HEK293 (cell line): ENCODE data around the gene C1orf21.

ENCODE experiments used
- CTCF ChIA-PET: fragments of 350-600 bp; formaldehyde crosslinking; extraction: SDS; loops from one replicate; lab custom pipeline; 2021; ENCODE audit warnings: antibody characterized with exemption; lab: Yijun Ruan, JAX
- POLR2A ChIA-PET: fragments of 300-600 bp; formaldehyde crosslinking; extraction: SDS; loops from one replicate; lab custom pipeline; 2020; ENCODE audit warnings: antibody characterized with exemption, inconsistent platforms; lab: Yijun Ruan, JAX
- H3K27ac ChIP-seq: fragments of 200-500 bp; sonication (Bioruptor generic); 2 replicates; pipeline ENCODE4 v1.5.1; 2014; ENCODE audit warnings: low read depth, low read length, control low read depth, inconsistent platforms; ENCODE audit errors: extremely low read depth
- H3K36me3 ChIP-seq, 2 experiments: fragments of 200-500 bp in 1 of 2; sonication (Bioruptor generic) in 1 of 2; 1 replicate in 1 of 2; 2 replicates in 1 of 2; pipeline ENCODE4 v1.5.1; 2014 to 2017; ENCODE audit warnings: inconsistent platforms in 2 of 2, low read length in 2 of 2; ENCODE audit not compliant: control insufficient read depth in 2 of 2, insufficient read depth in 1 of 2
- H3K4me1 ChIP-seq: fragments of 200-500 bp; sonication (Bioruptor generic); 2 replicates; pipeline ENCODE4 v1.5.1; 2014; ENCODE audit warnings: mild to moderate bottlenecking, low read length, inconsistent platforms; ENCODE audit not compliant: control insufficient read depth, insufficient read depth
- H3K4me3 ChIP-seq: 2 replicates; pipeline ENCODE4 v1.5.1; 2011; ENCODE audit warnings: low read depth, mild to moderate bottlenecking, control low read depth, low read length, moderate library complexity
- H3K9me3 ChIP-seq: fragments of 200-500 bp; sonication (Bioruptor generic); 2 replicates; pipeline ENCODE4 v1.5.1; 2014; ENCODE audit warnings: low read depth, low read length, inconsistent platforms; ENCODE audit not compliant: control insufficient read depth, insufficient read depth
- KLF1 ChIP-seq: fragments of 450-650 bp; formaldehyde crosslinking; IDR thresholded peaks from 2 replicates; pipeline ENCODE4 v1.5.1; 2016; ENCODE audit warnings: missing biosample characterization, missing genetic modification characterization
- MEIS1 ChIP-seq: sonication (generic); formaldehyde crosslinking; IDR thresholded peaks from 2 replicates; pipeline ENCODE4 v1.8.1; 2022; ENCODE audit warnings: missing genetic modification reagents, mild to moderate bottlenecking, borderline replicate concordance
- TRIM28 ChIP-seq: IDR thresholded peaks from 2 replicates; pipeline ENCODE4 v1.6.1; 2011; ENCODE audit warnings: low read length, control low read depth, borderline replicate concordance
- ZBTB1 ChIP-seq: fragments of 450-650 bp; formaldehyde crosslinking; IDR thresholded peaks from 2 replicates; pipeline ENCODE4 v1.5.1; 2016; ENCODE audit warnings: missing biosample characterization, missing genetic modification characterization
- ZFP69B ChIP-seq: fragments of 450-650 bp; formaldehyde crosslinking; IDR thresholded peaks from 2 replicates; pipeline ENCODE4 v1.5.1; 2016; ENCODE audit warnings: missing biosample characterization, missing genetic modification characterization
- ZNF214 ChIP-seq: fragments of 450-650 bp; formaldehyde crosslinking; IDR thresholded peaks from 2 replicates; pipeline ENCODE4 v1.5.1; 2017; ENCODE audit warnings: missing biosample characterization, mild to moderate bottlenecking, missing genetic modification characterization, borderline replicate concordance
- ZNF23 ChIP-seq: fragments of 450-650 bp; formaldehyde crosslinking; IDR thresholded peaks from 2 replicates; pipeline ENCODE4 v1.5.1; 2016; ENCODE audit warnings: missing biosample characterization, missing genetic modification characterization, borderline replicate concordance
- ZNF24 ChIP-seq: fragments of 450-650 bp; formaldehyde crosslinking; IDR thresholded peaks from 2 replicates; pipeline ENCODE4 v1.5.1; 2016; ENCODE audit warnings: missing biosample characterization, missing genetic modification characterization
- ZNF350 ChIP-seq: fragments of 450-650 bp; formaldehyde crosslinking; IDR thresholded peaks from 2 replicates; pipeline ENCODE4 v1.5.0; 2017; ENCODE audit warnings: missing biosample characterization, mild to moderate bottlenecking, missing genetic modification characterization
- ZNF426 ChIP-seq: fragments of 450-650 bp; formaldehyde crosslinking; IDR thresholded peaks from 2 replicates; pipeline ENCODE4 v1.5.1; 2017; ENCODE audit warnings: missing biosample characterization, missing genetic modification characterization, mild to moderate bottlenecking, inconsistent platforms, moderate library complexity
- ZNF529 ChIP-seq: fragments of 450-650 bp; formaldehyde crosslinking; IDR thresholded peaks from 2 replicates; pipeline ENCODE4 v1.5.1; 2017; ENCODE audit warnings: missing genetic modification characterization, missing biosample characterization; ENCODE audit not compliant: insufficient replicate concordance
- ZNF549 ChIP-seq: fragments of 450-650 bp; IDR thresholded peaks from 2 replicates; pipeline ENCODE4 v1.5.1; 2018; ENCODE audit warnings: missing biosample characterization, missing genetic modification characterization, mild to moderate bottlenecking, inconsistent platforms, moderate library complexity
- ZNF571 ChIP-seq: fragments of 450-650 bp; formaldehyde crosslinking; IDR thresholded peaks from 2 replicates; pipeline ENCODE4 v1.5.0; 2017; ENCODE audit warnings: missing biosample characterization, missing genetic modification characterization
- ZNF654 ChIP-seq: fragments of 450-650 bp; formaldehyde crosslinking; IDR thresholded peaks from 2 replicates; pipeline ENCODE4 v1.5.1; 2016; ENCODE audit warnings: low read depth, missing biosample characterization, missing genetic modification characterization
- ZNF768 ChIP-seq: fragments of 450-650 bp; formaldehyde crosslinking; IDR thresholded peaks from 2 replicates; pipeline ENCODE4 v1.5.1; 2018; ENCODE audit warnings: missing biosample characterization, mild to moderate bottlenecking, missing genetic modification characterization
- ZNF776 ChIP-seq: fragments of 450-650 bp; formaldehyde crosslinking; IDR thresholded peaks from 2 replicates; pipeline ENCODE4 v1.5.0; 2017; ENCODE audit warnings: missing biosample characterization, missing genetic modification characterization, borderline replicate concordance
- ZNF785 ChIP-seq: fragments of 450-650 bp; formaldehyde crosslinking; IDR thresholded peaks from 2 replicates; pipeline ENCODE4 v1.5.1; 2016; ENCODE audit warnings: missing biosample characterization, missing genetic modification characterization
- TF ChIP-seq, protein P1 (sequence below): fragments of 450-650 bp; formaldehyde crosslinking; IDR thresholded peaks from 2 replicates; pipeline ENCODE4 v1.5.1; 2016; ENCODE audit warnings: missing biosample characterization, missing genetic modification characterization
- TF ChIP-seq, protein P2 (sequence below): fragments of 450-650 bp; formaldehyde crosslinking; IDR thresholded peaks from 2 replicates; pipeline ENCODE4 v1.5.1; 2016; ENCODE audit warnings: missing biosample characterization, missing genetic modification characterization
- TF ChIP-seq, protein P3 (sequence below): fragments of 450-650 bp; formaldehyde crosslinking; IDR thresholded peaks from 2 replicates; pipeline ENCODE4 v1.5.1; 2016; ENCODE audit warnings: missing biosample characterization, missing genetic modification characterization, low read depth

C1orf21 gene

DNA sequence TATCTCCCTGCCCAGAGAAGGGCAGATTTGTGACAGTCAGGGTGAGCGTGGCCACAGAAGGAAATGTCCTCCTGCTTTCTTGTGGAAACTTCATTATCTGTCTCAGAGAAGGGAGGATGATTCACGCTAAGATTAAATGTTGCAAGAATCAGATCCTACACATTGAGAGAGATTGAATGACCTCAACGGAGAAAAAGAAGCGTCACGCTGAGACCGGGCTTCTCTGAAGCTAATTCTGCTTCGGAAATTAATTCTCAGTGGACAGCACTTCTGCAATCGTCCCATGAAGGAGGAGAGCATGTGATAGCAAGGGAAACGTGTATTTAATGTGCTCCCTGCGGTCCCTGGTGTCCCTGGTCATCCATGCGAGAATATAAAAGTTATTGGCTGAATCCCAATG lies 19.8 kb upstream of the C1orf21 start (continued):
- TF ChIP-seq TRIM28 (no peak), ZNF350 (no peak), ZNF214 (no peak), ZNF24 (no peak), ZNF776 (tag by site-specific recombination) (no peak), ZBTB1 (tag by site-specific recombination) (no peak), KLF1 (no peak)
- TF ChIP-seq, protein P1, sequence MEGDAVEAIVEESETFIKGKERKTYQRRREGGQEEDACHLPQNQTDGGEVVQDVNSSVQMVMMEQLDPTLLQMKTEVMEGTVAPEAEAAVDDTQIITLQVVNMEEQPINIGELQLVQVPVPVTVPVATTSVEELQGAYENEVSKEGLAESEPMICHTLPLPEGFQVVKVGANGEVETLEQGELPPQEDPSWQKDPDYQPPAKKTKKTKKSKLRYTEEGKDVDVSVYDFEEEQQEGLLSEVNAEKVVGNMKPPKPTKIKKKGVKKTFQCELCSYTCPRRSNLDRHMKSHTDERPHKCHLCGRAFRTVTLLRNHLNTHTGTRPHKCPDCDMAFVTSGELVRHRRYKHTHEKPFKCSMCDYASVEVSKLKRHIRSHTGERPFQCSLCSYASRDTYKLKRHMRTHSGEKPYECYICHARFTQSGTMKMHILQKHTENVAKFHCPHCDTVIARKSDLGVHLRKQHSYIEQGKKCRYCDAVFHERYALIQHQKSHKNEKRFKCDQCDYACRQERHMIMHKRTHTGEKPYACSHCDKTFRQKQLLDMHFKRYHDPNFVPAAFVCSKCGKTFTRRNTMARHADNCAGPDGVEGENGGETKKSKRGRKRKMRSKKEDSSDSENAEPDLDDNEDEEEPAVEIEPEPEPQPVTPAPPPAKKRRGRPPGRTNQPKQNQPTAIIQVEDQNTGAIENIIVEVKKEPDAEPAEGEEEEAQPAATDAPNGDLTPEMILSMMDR (tag by site-specific recombination): no peak

DNA sequence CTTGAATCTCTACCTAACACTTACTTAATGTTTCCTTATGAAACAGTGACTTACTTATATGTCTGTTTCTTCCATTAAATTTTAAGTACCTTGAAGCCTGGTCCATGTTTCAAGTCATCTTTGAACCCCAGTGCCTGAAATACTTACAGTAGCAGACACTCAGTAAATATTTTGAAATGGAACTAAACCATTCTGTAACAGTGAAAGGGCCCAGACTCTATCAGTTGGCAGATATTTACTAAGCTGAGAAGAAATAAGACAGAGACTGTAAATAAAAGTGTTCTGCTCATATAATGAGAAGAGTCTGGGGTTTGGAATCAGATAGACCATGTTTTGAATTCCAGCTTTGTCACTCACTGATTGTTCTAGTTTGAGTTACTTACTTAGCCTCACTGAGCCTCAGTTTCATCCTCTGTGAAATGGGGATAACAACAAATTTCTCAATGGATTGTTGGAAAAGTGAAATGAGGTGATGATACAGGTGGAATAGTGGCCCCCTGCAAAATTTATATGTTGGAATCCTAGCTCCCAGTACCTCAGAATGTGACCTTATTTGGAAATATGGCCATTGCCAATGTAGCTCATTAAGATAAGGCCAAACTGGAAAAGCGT lies 19.3 kb upstream of the C1orf21 start:
- no peaks in the 10 kb centered on the region for H3K4me1 ChIP-seq
- no peaks in the 10 kb centered on the region for H3K9me3 ChIP-seq
- H3K4me3 ChIP-seq: no peak overlapping the region
- no peak for TF ChIP-seq ZNF529 (tag by site-specific recombination)
- TF ChIP-seq, protein P2, sequence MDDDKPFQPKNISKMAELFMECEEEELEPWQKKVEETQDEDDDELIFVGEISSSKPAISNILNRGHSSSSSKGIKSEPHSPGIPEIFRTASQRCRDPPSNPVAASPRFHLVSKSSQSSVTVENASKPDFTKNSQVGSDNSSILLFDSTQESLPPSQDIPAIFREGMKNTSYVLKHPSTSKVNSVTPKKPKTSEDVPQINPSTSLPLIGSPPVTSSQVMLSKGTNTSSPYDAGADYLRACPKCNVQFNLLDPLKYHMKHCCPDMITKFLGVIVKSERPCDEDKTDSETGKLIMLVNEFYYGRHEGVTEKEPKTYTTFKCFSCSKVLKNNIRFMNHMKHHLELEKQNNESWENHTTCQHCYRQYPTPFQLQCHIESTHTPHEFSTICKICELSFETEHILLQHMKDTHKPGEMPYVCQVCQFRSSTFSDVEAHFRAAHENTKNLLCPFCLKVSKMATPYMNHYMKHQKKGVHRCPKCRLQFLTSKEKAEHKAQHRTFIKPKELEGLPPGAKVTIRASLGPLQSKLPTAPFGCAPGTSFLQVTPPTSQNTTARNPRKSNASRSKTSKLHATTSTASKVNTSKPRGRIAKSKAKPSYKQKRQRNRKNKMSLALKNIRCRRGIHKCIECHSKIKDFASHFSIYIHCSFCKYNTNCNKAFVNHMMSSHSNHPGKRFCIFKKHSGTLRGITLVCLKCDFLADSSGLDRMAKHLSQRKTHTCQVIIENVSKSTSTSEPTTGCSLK: no peak
- ChIA-PET CTCF (interaction anchor here (0.5 kb wide), 1 partner anchor 143 kb away, joined by 3 read pairs; no protein-coding TSS in a partner anchor), POLR2A (no interaction called here)
- H3K27ac ChIP-seq: no peak overlapping the region
- no peaks in the 10 kb centered on the region for H3K36me3 ChIP-seq

DNA sequence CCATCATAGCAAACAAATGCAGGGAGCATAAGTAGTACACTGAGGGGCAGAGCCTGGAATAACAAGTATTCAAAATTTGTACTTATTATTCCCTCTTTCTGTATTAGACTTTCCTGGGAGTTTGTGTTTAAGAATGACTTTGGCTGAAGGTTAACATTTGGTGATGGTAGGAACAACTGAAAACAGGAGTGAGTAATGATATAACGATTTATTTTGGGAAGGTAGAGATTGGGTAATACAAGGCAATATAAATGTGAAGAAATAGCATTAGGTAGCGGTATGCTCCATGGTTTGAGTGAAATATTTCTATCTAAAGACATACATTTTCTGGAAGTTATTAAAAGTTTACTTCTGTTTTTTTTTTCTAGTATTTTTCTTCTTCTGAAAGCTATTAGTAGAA lies 18.5 kb upstream of the C1orf21 start:
- no peak for TF ChIP-seq ZNF654 (tag by site-specific recombination)
- TF ChIP-seq ZNF350: no peak
- no peak for TF ChIP-seq ZFP69B (tag by site-specific recombination)
- no peak for TF ChIP-seq MEIS1 (CRISPR knock-in tag)
- no peak for TF ChIP-seq ZNF426 (tag by site-specific recombination)
- TF ChIP-seq, all 188 proteins: peak for 0
- Histone ChIP-seq H3K4me1 (no peaks in the 10 kb centered on the region), H3K36me3 (no peaks in the 10 kb centered on the region), H3K9me3 (no peaks in the 10 kb centered on the region), H3K4me3 (no peak overlapping the region), H3K27ac (no peak overlapping the region)
- POLR2A ChIA-PET: no interaction called here
- CTCF ChIA-PET: no interaction called here

DNA sequence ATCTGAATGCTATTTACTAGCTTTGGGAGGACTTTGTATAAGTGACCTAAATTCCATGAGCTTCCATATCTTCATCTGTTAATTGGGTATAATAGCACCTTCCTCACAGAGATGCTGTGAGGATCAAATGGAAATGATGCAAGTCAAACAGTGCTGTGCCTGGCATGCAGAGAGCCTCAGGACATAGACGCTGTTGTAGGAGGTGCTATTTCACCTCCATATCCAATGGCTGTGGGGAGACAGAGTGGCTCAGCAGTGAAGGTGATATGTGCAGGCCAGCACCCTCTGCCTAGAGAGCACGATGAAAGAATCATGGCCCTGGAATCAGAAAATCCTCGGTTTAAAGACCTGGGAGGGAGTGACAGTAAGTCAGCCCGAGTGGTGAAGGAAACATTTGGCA lies 16.0 kb upstream of the C1orf21 start:
- TF ChIP-seq ZNF571 (no peak), ZNF23 (tag by site-specific recombination) (no peak), ZNF785 (tag by site-specific recombination) (no peak), ZNF768 (tag by site-specific recombination) (no peak), ZNF549 (tag by site-specific recombination) (0 out of 2 replicates have a peak, but pooled peaks have one; percentile 36)
- TF ChIP-seq, protein P3, sequence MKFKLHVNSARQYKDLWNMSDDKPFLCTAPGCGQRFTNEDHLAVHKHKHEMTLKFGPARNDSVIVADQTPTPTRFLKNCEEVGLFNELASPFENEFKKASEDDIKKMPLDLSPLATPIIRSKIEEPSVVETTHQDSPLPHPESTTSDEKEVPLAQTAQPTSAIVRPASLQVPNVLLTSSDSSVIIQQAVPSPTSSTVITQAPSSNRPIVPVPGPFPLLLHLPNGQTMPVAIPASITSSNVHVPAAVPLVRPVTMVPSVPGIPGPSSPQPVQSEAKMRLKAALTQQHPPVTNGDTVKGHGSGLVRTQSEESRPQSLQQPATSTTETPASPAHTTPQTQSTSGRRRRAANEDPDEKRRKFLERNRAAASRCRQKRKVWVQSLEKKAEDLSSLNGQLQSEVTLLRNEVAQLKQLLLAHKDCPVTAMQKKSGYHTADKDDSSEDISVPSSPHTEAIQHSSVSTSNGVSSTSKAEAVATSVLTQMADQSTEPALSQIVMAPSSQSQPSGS (tag by site-specific recombination): no peak
- POLR2A ChIA-PET: interaction anchor here (1.2 kb wide), 1 partner anchor 16 kb away, joined by 5 read pairs; the partner anchor contains the start of gene C1orf21
- H3K36me3 ChIP-seq: no peaks in the 10 kb centered on the region
- H3K9me3 ChIP-seq: no peaks in the 10 kb centered on the region
- no peaks in the 10 kb centered on the region for H3K4me1 ChIP-seq
- CTCF ChIA-PET: interaction anchor here (0.6 to 1.4 kb wide), 3 partner anchors 9 to 180 kb away, joined by 3 read pairs; no protein-coding TSS in a partner anchor
- H3K27ac ChIP-seq: no peak overlapping the region
- H3K4me3 ChIP-seq: no peak overlapping the region
